NB4 (cell line): ENCODE measurements around the gene THSD4.
A peak's percentile ranks its signal among the peaks of the same experiment; 100 is the strongest.

ENCODE experiments used
- DNase-seq: peaks from one replicate; pipeline ENCODE4 v3.0.0; 2010; ENCODE audit warnings: low read depth
- H3K4me3 ChIP-seq: one replicate; pipeline ENCODE4 v1.5.1; 2011; ENCODE audit warnings: mild to moderate bottlenecking, low read depth, low read length, moderate library complexity
- CTCF ChIP-seq: IDR thresholded peaks from one replicate; pipeline ENCODE4 v1.5.1; 2012; ENCODE audit warnings: low read depth, low read length
- MAX ChIP-seq: IDR thresholded peaks from 2 replicates; pipeline ENCODE4 v1.6.1; 2011; ENCODE audit warnings: low read depth, low read length
- MYC ChIP-seq: IDR thresholded peaks from 2 replicates; pipeline ENCODE4 v1.6.1; 2011; ENCODE audit warnings: low read depth, low read length
- POLR2A ChIP-seq: IDR thresholded peaks from 2 replicates; pipeline ENCODE4 v1.6.1; 2011; ENCODE audit warnings: mild to moderate bottlenecking; ENCODE audit not compliant: insufficient read length; ENCODE audit errors: extremely low read depth

Gene THSD4

GRCh38 chr15:71648095-71648494 is 532.8 kb downstream of the THSD4 start:
- TF ChIP-seq POLR2A (no peak), MYC (no peak), MAX (no peak), CTCF (no peak)
- DNase-seq = no peak
- no peak overlapping the region for H3K4me3 ChIP-seq

GRCh38 chr15:71649894-71650293 is 534.6 kb downstream of the THSD4 start:
- DNase-seq = no peak
- no peak overlapping the region for H3K4me3 ChIP-seq
- no peak for TF ChIP-seq MYC
- no peak for TF ChIP-seq POLR2A
- TF ChIP-seq CTCF = no peak
- TF ChIP-seq MAX = no peak

GRCh38 chr15:71650603-71651002 is 535.3 kb downstream of the THSD4 start:
- no peak for DNase-seq
- TF ChIP-seq MYC (no peak), CTCF (no peak), POLR2A (no peak), MAX (no peak)
- no peak overlapping the region for H3K4me3 ChIP-seq

GRCh38 chr15:71651750-71652186 is 536.5 kb downstream of the THSD4 start:
- H3K4me3 ChIP-seq = no peak overlapping the region
- peak; percentile 54 for DNase-seq

GRCh38 chr15:71654042-71654719 is 538.9 kb downstream of the THSD4 start:
- no peak for DNase-seq
- H3K4me3 ChIP-seq = no peak overlapping the region
- TF ChIP-seq MAX (no peak), CTCF (no peak), POLR2A (no peak), MYC (no peak)

More at GRCh38 chr15:71651750-71652186, 536.5 kb downstream of the THSD4 start:
- TF ChIP-seq MYC (no peak), CTCF (peak; percentile 40)

GRCh38 chr15:71654720-71655174 is 539.5 kb downstream of the THSD4 start:
- TF ChIP-seq MAX = no peak
- no peak for TF ChIP-seq CTCF
- no peak for DNase-seq
- H3K4me3 ChIP-seq = no peak overlapping the region
